Upper lobe of right lung (tissue), 1 donor: Measurements from ENCODE around the gene ANP32B. TPM values are rescaled to one million over a fixed set of nuclear protein-coding genes. Genes with fewer than 3 reads are reported as not detected.

Experiments used
- ATAC-seq: fragments of 200-7000 bp; cut with Tn5 transposase; one replicate; pipeline ENCODE4 v1.9.1; 2020; ENCODE audit warnings: mild to moderate bottlenecking, moderate library complexity
- DNase-seq: peaks from one replicate; pipeline ENCODE4 v3.0.0-alpha.2; 2020
- H3K27ac ChIP-seq: fragments of 200-600 bp; one replicate; pipeline ENCODE4 v1.8.0; 2022
- H3K27me3 ChIP-seq: fragments of 200-600 bp; one replicate; pipeline ENCODE4 v1.8.0; 2022; ENCODE audit warnings: mild to moderate bottlenecking
- H3K36me3 ChIP-seq: fragments of 200-600 bp; one replicate; pipeline ENCODE4 v1.8.0; 2022
- H3K4me1 ChIP-seq: fragments of 200-600 bp; one replicate; pipeline ENCODE4 v1.8.0; 2022
- H3K4me3 ChIP-seq: fragments of 200-600 bp; one replicate; pipeline ENCODE4 v1.8.0; 2022; ENCODE audit warnings: mild to moderate bottlenecking
- H3K9me3 ChIP-seq: fragments of 200-600 bp; one replicate; pipeline ENCODE4 v1.8.0; 2022
- CTCF ChIP-seq: fragments of 200-600 bp; IDR thresholded peaks from one replicate; pipeline ENCODE4 v1.8.0; 2022; ENCODE audit warnings: antibody characterized with exemption
- intact Hi-C: fragments of 100-400 bp; cut with DNase I; formaldehyde crosslinking; loops from one replicate; pipeline ENCODE4 v1.11.0; 2022
- total RNA-seq: library from RNA; stranded (reverse); fragmentation: NEBNext Ultra II Directional; extraction: Animal tissue kit (Norgen Biotek cat#: 25700); gene quantifications from one replicate; pipeline ENCODE4 v1.2.1, GENCODE V29; 2021
- donor health status: DM: no; HTN: yes; CAD: no; lungs with severe emphysema.

Gene ANP32B
- total RNA-seq, 1 donor from 2014 or later, result 107 TPM

DNA sequence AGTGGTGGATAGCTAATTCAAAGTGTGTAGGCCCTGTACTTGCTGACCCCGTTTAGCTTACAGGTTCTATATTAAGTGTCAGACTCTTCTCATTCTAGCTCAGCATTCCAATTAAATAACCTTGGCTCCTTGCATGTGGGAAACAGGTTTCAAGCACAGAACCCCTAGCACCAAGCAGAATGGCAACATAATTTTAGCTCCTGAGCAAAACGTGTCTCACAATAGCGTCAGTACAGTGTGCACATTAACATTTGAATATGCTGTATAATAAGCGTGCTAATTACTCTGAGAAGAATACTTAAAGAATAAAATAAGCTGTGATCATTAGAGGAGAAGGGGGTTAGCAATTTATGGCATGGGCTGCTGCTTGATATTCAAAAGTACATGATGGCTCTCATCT, 21.0 kb upstream of the ANP32B start:
- DNase-seq, result no peak
- H3K9me3 ChIP-seq, result no peaks in the 10 kb centered on the region
- TF ChIP-seq CTCF, result no peak
- no peak overlapping the region for H3K4me3 ChIP-seq
- intact Hi-C loops, result no loop called here
- H3K4me1 ChIP-seq, result no peaks in the 10 kb centered on the region
- H3K36me3 ChIP-seq, result no peaks in the 10 kb centered on the region
- H3K27me3 ChIP-seq, result peaks cover 7% of the 10 kb centered on the region
- H3K27ac ChIP-seq, result no peak overlapping the region
- ATAC-seq, result no peak

GRCh38 chr9:97962575-97962974, 20.6 kb upstream of the ANP32B start:
- intact Hi-C loops, result no loop called here
- TF ChIP-seq CTCF, result no peak
- no peak overlapping the region for H3K4me3 ChIP-seq

DNA sequence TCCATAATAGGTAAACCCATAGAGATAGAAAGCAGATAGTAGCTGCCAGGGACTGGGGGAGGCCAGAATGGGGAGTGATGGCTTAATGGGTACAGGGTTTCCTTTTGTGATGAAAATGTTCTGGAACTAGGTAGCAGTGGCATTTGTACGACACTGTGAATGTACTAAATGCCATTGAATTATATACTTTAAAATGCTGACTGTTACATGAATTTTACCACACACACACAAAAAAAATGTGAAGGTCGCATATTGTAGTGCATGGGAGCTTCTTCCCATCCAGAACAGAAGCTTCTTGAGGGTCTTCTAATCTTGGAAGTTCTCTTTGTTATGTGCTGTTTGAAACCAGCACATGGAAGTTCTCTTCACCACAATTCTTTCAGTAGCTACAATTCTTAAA, 19.9 kb upstream of the ANP32B start:
- intact Hi-C loops, result no loop called here
- Histone ChIP-seq H3K27ac (no peak overlapping the region), H3K9me3 (no peaks in the 10 kb centered on the region)

More at GRCh38 chr9:97962575-97962974, 20.6 kb upstream of the ANP32B start:
- no peaks in the 10 kb centered on the region for H3K36me3 ChIP-seq
- no peak for ATAC-seq
- peaks cover 11% of the 10 kb centered on the region for H3K27me3 ChIP-seq
- H3K27ac ChIP-seq, result no peak overlapping the region
- DNase-seq, result no peak
- no peaks in the 10 kb centered on the region for H3K9me3 ChIP-seq
- H3K4me1 ChIP-seq, result no peaks in the 10 kb centered on the region

GRCh38 chr9:97964901-97965300, 18.2 kb upstream of the ANP32B start:
- intact Hi-C loops, result no loop called here
- no peak for ATAC-seq
- DNase-seq, result no peak
- Histone ChIP-seq H3K9me3 (no peaks in the 10 kb centered on the region), H3K36me3 (no peaks in the 10 kb centered on the region), H3K27me3 (peaks cover 12% of the 10 kb centered on the region), H3K4me3 (no peak overlapping the region), H3K27ac (no peak overlapping the region), H3K4me1 (no peaks in the 10 kb centered on the region)
- no peak for TF ChIP-seq CTCF

More for the DNA sequence above, 19.9 kb upstream of the ANP32B start:
- Histone ChIP-seq H3K36me3 (no peaks in the 10 kb centered on the region), H3K4me3 (no peak overlapping the region), H3K4me1 (no peaks in the 10 kb centered on the region), H3K27me3 (peaks cover 11% of the 10 kb centered on the region)
- DNase-seq (no peak), ATAC-seq (no peak)
- no peak for TF ChIP-seq CTCF

- Histone ChIP-seq H3K36me3 (no peaks in the 10 kb centered on the region), H3K4me1 (no peaks in the 10 kb centered on the region), H3K27ac (no peak overlapping the region), H3K9me3 (no peaks in the 10 kb centered on the region), H3K4me3 (no peak overlapping the region), H3K27me3 (peaks cover 23% of the 10 kb centered on the region)
- no peak for TF ChIP-seq CTCF
- intact Hi-C loops, result no loop called here
- ATAC-seq, result no peak
- no peak for DNase-seq
These were observed 16.6 kb upstream of the ANP32B start for GRCh38 chr9:97966493-97966892.

GRCh38 chr9:97969014-97969413, 14.1 kb upstream of the ANP32B start:
- Histone ChIP-seq H3K27me3 (peaks cover 23% of the 10 kb centered on the region), H3K4me1 (no peaks in the 10 kb centered on the region), H3K9me3 (no peaks in the 10 kb centered on the region), H3K36me3 (no peaks in the 10 kb centered on the region), H3K27ac (no peak overlapping the region), H3K4me3 (no peak overlapping the region)
- intact Hi-C loops, result no loop called here
- TF ChIP-seq CTCF, result no peak
- DNase-seq, result no peak
- ATAC-seq, result no peak
